GM12878 (cell line): ENCODE data around the gene OR14A16.

Source experiments
- CEBPB ChIP-seq, 2 experiments: fragments of 150-350 bp in 1 of 2; IDR thresholded peaks; 2 replicates each; pipeline ENCODE4 v1.6.1; 2012 to 2014; ENCODE audit warnings: low read depth in 2 of 2, low read length in 2 of 2, borderline replicate concordance in 1 of 2, inconsistent platforms in 1 of 2
- JUNB ChIP-seq: IDR thresholded peaks from 2 replicates; pipeline ENCODE4 v1.6.1; 2016; ENCODE audit warnings: antibody characterized with exemption, mild to moderate bottlenecking
- MAX ChIP-seq: IDR thresholded peaks from 2 replicates; pipeline ENCODE4 v1.6.1; 2012; ENCODE audit warnings: low read depth, low read length, improper control_type of control experiment
- TF ChIP-seq, protein P1 (sequence below), 3 experiments: IDR thresholded peaks in 2 of 3; conservative IDR thresholded peaks in 1 of 3; 2 replicates each; pipeline ENCODE4 v1.5.1; 2011; ENCODE audit warnings: low read depth in 3 of 3, low read length in 3 of 3, mild to moderate bottlenecking in 3 of 3, control low read depth in 2 of 3, moderate library complexity in 2 of 3, inconsistent platforms in 1 of 3, mixed read lengths in 1 of 3; ENCODE audit not compliant: control insufficient read depth in 2 of 3, insufficient read depth in 1 of 3; ENCODE audit errors: extremely low read depth in 1 of 3

GRCh38 chr1:247797518-247797917 is 26.4 kb downstream of the OR14A16 start:
- no peak for TF ChIP-seq JUNB
- TF ChIP-seq MAX = no peak
- TF ChIP-seq, protein P1, sequence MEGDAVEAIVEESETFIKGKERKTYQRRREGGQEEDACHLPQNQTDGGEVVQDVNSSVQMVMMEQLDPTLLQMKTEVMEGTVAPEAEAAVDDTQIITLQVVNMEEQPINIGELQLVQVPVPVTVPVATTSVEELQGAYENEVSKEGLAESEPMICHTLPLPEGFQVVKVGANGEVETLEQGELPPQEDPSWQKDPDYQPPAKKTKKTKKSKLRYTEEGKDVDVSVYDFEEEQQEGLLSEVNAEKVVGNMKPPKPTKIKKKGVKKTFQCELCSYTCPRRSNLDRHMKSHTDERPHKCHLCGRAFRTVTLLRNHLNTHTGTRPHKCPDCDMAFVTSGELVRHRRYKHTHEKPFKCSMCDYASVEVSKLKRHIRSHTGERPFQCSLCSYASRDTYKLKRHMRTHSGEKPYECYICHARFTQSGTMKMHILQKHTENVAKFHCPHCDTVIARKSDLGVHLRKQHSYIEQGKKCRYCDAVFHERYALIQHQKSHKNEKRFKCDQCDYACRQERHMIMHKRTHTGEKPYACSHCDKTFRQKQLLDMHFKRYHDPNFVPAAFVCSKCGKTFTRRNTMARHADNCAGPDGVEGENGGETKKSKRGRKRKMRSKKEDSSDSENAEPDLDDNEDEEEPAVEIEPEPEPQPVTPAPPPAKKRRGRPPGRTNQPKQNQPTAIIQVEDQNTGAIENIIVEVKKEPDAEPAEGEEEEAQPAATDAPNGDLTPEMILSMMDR (IDR thresholded peaks at IDR 0.05 in 2 of 3, conservative IDR thresholded peaks at IDR 0.05 in 1 of 3; ENCODE audit: control insufficient read depth in 2 of 3, extremely low read depth in 1 of 3, insufficient read depth in 1 of 3, low read depth in 3 of 3, low read length in 3 of 3) = no peak
- TF ChIP-seq CEBPB (IDR thresholded peaks at IDR 0.05; ENCODE audit: borderline replicate concordance in 1 of 2, low read depth in 2 of 2, low read length in 2 of 2) = no peak
